Suprapubic skin (tissue), 4 donors: ENCODE results near the gene OR1M1. TPM values are rescaled to one million over a fixed set of nuclear protein-coding genes. Genes with fewer than 3 reads are reported as not detected.
"Not testable (repeated sequence)": the region's sequence is repeated elsewhere in the genome, so short reads cannot be mapped to it uniquely, and the experiment has no call there.

Experiments
- DNase-seq, 2 donors: peaks; one replicate each; pipeline ENCODE4 v3.0.0-alpha.2; 2019; ENCODE audit warnings: low spot score in 2 of 2
- H3K27ac ChIP-seq: fragments of 200-600 bp; sonication (generic); one replicate; pipeline ENCODE4 v1.5.1; 2019
- H3K27me3 ChIP-seq: fragments of 200-600 bp; sonication (generic); one replicate; pipeline ENCODE4 v1.5.1; 2019
- H3K36me3 ChIP-seq: fragments of 200-600 bp; sonication (generic); one replicate; pipeline ENCODE4 v1.5.1; 2019
- H3K4me1 ChIP-seq: fragments of 200-600 bp; sonication (generic); one replicate; pipeline ENCODE4 v1.5.1; 2019
- H3K4me3 ChIP-seq: fragments of 200-600 bp; sonication (generic); one replicate; pipeline ENCODE4 v1.5.1; 2019; ENCODE audit warnings: mild to moderate bottlenecking
- H3K9me3 ChIP-seq: fragments of 200-600 bp; sonication (generic); one replicate; pipeline ENCODE4 v1.5.1; 2019
- EP300 ChIP-seq: sonication (generic); formaldehyde crosslinking; IDR thresholded peaks from one replicate; pipeline ENCODE4 v1.6.1; 2017; ENCODE audit warnings: antibody characterized with exemption
- POLR2A ChIP-seq, 2 donors: fragments of 450-650 bp; IDR thresholded peaks; one replicate each; pipeline ENCODE4 v1.6.1; 2017; ENCODE audit warnings: antibody characterized with exemption in 2 of 2, mild to moderate bottlenecking in 2 of 2, moderate library complexity in 2 of 2
- POLR2AphosphoS5 ChIP-seq, 3 donors: sonication (generic); formaldehyde crosslinking; IDR thresholded peaks; one replicate each; pipeline ENCODE4 v1.6.1; 2017; ENCODE audit warnings: antibody characterized with exemption in 3 of 3
- WGBS: methylation state at CpG from one replicate; pipeline ENCODE4 v1.1.5; 2018; 5-methylcytosine and 5-hydroxymethylcytosine counted together
- total RNA-seq, 4 donors: library from RNA; depleted of rRNA; stranded (reverse); fragments of >200 nt; gene quantifications; one replicate each; pipeline ENCODE4 v1.1.0, GENCODE V29; 2016
- TF ChIP-seq, protein P1 (sequence below), 2 donors: fragments of 200-600 bp in 1 of 2; fragments of 450-650 bp in 1 of 2; sonication (generic) in 1 of 2; IDR thresholded peaks; one replicate each; pipeline ENCODE4 v1.5.1; 2016 to 2019; ENCODE audit warnings: antibody characterized with exemption in 2 of 2, mild to moderate bottlenecking in 1 of 2, moderate library complexity in 1 of 2

OR1M1 gene
- total RNA-seq, 4 donors from 2014 or later = not detected

DNA sequence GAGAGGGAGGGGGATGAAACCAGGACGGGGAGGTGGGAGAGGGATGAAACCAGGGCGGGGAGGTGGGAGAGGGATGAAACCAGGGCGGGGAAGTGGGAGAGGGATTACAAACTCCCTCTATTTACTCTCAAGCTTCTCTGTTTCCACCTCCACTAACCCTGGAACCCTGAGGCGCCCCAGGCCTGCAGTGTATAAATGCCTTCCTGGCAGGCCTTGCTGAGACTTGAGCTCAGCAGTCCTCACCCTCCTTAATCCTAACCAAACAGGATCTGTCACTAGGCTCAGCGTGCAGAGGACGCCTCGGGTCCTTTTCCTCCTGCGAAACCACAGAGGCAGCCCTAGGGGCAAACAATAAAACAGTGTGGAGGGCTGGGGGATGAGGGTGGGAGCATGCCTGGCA, 32.1 kb upstream of the OR1M1 start:
- H3K9me3 ChIP-seq = no peaks in the 10 kb centered on the region
- DNase-seq = no peak
- WGBS = 13% methylated on average over 8 of the region's 8 CpGs
- TF ChIP-seq POLR2AphosphoS5 (IDR thresholded peaks at IDR 0.05) (no peak), EP300 (no peak), POLR2A (IDR thresholded peaks at IDR 0.05) (no peak)
- TF ChIP-seq, protein P1, sequence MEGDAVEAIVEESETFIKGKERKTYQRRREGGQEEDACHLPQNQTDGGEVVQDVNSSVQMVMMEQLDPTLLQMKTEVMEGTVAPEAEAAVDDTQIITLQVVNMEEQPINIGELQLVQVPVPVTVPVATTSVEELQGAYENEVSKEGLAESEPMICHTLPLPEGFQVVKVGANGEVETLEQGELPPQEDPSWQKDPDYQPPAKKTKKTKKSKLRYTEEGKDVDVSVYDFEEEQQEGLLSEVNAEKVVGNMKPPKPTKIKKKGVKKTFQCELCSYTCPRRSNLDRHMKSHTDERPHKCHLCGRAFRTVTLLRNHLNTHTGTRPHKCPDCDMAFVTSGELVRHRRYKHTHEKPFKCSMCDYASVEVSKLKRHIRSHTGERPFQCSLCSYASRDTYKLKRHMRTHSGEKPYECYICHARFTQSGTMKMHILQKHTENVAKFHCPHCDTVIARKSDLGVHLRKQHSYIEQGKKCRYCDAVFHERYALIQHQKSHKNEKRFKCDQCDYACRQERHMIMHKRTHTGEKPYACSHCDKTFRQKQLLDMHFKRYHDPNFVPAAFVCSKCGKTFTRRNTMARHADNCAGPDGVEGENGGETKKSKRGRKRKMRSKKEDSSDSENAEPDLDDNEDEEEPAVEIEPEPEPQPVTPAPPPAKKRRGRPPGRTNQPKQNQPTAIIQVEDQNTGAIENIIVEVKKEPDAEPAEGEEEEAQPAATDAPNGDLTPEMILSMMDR (IDR thresholded peaks at IDR 0.05) = no peak
- H3K27me3 ChIP-seq = peaks cover 3% of the 10 kb centered on the region
- H3K4me1 ChIP-seq = no peaks in the 10 kb centered on the region
- H3K36me3 ChIP-seq = no peaks in the 10 kb centered on the region
- peak overlapping the region; percentile 45 for H3K27ac ChIP-seq
- H3K4me3 ChIP-seq = no peak overlapping the region

DNA sequence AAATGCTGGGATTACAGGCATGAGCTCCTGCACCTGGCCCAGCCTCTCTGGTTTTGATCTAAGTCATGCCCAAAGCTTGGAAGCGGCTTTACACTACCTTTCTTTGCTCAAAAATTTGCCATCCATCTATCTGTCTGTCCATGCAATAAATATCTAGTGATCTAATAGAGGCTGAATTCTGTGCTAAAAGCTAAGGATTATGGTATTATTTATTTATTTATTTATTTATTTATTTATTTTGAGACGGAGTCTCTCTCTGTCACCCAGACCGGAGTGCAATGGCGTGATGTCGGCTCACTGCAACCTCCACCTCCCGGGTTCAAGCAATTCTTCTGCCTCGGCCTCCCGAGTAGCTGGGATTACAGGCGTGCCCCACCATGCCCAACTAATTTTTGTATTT, 30.7 kb upstream of the OR1M1 start:
- DNase-seq, H3K27me3 ChIP-seq, H3K36me3 ChIP-seq, H3K4me3 ChIP-seq, H3K4me1 ChIP-seq, H3K27ac ChIP-seq, H3K9me3 ChIP-seq: not testable (repeated sequence)
- 95% methylated on average over 9 of the region's 9 CpGs for WGBS

DNA sequence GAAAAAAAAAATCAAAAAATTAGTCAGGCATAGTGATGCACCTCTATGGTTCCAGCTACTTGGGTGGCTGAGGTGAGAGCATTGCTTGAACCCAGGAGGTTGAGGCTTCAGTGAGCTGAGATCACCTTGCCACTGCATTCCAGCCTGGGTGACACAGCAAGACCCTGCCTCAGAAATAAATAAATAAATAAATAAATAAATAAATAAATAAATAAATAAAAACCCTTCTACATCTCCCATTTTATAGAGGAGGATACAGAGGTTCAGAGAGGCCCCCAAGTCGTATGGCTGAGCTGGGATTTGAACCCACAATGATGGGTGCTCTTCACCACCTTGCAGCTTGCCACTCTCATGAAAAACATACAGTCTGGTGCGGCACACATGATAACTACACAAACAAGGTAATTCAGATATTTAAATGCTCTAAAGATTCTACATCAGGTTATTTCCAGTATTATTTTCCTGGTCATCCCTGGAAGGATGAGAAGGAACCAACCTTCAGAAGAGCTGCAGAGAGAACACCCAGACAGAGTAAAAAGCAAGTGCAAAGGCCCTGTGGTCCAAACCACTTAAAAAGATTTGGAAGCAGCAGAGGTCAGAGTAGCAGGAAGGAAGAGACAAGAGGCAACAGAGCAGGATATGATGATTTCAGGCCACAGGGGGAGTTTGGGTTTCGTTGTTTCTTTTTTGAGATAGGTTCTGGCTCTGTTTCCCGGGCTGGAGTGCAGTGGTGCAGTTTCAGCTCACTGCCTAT, 29.2 kb upstream of the OR1M1 start:
- Histone ChIP-seq H3K4me3 (no peak overlapping the region), H3K27ac (no peak overlapping the region), H3K36me3 (no peaks in the 10 kb centered on the region), H3K4me1 (no peaks in the 10 kb centered on the region), H3K27me3 (peaks cover 3% of the 10 kb centered on the region), H3K9me3 (no peaks in the 10 kb centered on the region)
- TF ChIP-seq EP300 (no peak), POLR2A (IDR thresholded peaks at IDR 0.05) (no peak), POLR2AphosphoS5 (IDR thresholded peaks at IDR 0.05) (no peak)
- TF ChIP-seq, protein P1 (IDR thresholded peaks at IDR 0.05) = no peak
- 78% methylated on average over 4 of the region's 4 CpGs for WGBS
- no peak for DNase-seq

DNA sequence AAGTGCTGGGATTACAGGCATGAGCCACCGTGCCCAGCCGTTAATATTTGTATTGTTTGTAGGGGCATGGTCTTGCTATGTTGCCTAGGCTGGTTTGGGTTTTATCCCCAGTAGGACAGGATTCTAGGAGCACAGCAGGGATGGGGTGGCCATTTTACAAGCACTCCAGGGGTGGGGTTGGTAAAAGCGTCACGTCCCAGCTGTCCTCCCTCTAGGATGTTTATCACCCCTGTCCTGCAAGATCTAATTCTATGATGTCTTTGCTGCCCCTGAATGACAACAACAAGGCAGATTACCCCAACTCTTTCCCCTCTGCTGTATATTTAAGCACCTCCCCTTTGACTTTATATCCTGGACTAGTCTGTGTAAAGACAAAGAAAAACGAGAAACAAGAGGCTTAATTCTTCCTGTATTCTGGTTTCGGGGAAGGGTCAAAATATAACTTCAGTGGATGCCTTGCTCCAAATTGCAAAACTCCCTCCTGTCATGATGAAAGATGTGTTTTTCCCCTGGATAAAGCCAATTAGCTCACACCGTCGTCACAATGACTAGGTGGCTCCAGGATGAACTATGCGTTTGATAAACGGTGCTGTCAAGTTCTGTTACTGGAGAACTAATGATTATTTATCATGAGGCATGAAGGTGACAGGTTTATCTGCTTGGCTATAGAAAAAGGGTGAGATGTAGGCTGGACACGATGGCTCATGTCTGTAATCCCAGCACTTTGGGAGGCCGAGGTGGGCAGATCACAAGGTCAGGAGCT, 27.8 kb upstream of the OR1M1 start:
- 50% methylated on average over 12 of the region's 12 CpGs for WGBS

DNA sequence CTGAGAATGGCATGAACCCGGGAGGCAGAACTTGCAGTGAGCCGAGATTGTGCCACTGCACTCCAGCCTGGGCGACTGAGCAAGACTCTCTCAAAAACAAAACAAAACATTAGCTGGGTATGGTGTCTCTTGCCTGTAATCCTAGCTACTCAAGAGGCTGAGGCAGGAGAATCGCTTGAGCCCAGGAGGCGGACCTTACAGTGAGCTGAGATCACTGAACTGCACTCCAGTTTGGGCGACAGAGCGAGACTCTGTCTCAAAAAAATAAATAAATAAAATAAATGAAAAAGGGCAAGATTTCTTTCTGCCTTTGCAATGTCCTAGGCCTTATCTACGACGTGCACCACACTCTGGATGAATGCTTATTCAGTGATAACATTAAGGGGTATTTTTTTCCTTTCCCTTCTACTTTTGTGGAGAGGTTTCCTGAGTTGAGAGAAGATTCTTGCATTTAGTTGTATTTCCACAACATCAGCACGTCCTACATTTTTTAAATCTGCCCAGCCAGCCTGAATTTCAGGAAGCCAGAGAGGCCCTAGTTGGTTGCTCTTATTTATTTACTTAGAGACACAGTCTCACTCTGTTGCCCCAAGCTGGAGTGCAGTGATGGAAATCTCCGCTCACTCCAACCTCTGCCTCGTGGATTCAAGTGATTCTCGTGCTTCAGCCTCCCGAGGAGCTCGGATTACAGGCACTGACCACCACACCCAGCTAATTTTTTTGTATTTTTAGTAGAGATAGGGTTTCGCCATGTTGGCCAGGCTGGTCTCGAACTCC, 26.1 kb upstream of the OR1M1 start:
- H3K27me3 ChIP-seq = no peaks in the 10 kb centered on the region
- H3K4me3 ChIP-seq = no peak overlapping the region
- H3K27ac ChIP-seq = no peak overlapping the region
- no peak for TF ChIP-seq EP300
- H3K36me3 ChIP-seq = no peaks in the 10 kb centered on the region
- no peaks in the 10 kb centered on the region for H3K4me1 ChIP-seq
- DNase-seq = no peak
- WGBS = 75% methylated on average over 17 of the region's 17 CpGs
- no peaks in the 10 kb centered on the region for H3K9me3 ChIP-seq

More for the DNA sequence above, 27.8 kb upstream of the OR1M1 start:
- TF ChIP-seq POLR2AphosphoS5 (IDR thresholded peaks at IDR 0.05) = no peak
- TF ChIP-seq POLR2A (IDR thresholded peaks at IDR 0.05) = no peak
- TF ChIP-seq EP300 = no peak
- TF ChIP-seq, protein P1 (IDR thresholded peaks at IDR 0.05) = no peak
- H3K36me3 ChIP-seq = no peaks in the 10 kb centered on the region
- H3K27me3 ChIP-seq = peaks cover 3% of the 10 kb centered on the region
- H3K4me3 ChIP-seq = no peak overlapping the region
- no peak for DNase-seq
- no peak overlapping the region for H3K27ac ChIP-seq
- no peaks in the 10 kb centered on the region for H3K4me1 ChIP-seq
- H3K9me3 ChIP-seq = no peaks in the 10 kb centered on the region

DNA sequence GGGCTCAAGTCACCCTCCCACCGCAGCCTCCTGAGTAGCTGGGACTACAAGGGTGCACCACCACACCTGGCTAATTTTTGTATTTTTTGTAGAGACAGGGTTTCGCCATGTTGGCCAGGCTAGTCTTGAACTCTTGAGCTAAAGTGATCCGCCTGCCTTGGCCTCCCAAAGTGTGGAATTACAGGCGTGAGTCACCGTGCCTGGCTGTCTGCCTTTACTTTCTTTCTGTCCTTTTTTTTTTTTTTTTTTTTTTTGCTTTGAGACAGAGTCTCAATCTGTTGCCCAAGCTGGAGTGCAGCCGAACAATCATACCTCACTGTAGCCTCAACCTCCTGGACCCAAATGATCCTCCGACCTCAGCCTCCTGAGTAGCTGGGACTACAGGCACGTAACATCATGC, 25.0 kb upstream of the OR1M1 start:
- Histone ChIP-seq H3K36me3 (no peaks in the 10 kb centered on the region), H3K4me3 (no peak overlapping the region), H3K4me1 (no peaks in the 10 kb centered on the region), H3K27me3 (no peaks in the 10 kb centered on the region), H3K9me3 (no peaks in the 10 kb centered on the region), H3K27ac (no peak overlapping the region)
- TF ChIP-seq EP300 (no peak), POLR2AphosphoS5 (IDR thresholded peaks at IDR 0.05) (no peak), POLR2A (IDR thresholded peaks at IDR 0.05) (no peak)
- TF ChIP-seq, protein P1 (IDR thresholded peaks at IDR 0.05) = no peak
- no peak for DNase-seq
- WGBS = 80% methylated on average over 8 of the region's 8 CpGs
